HepG2 (cell line): Measurements from ENCODE around the gene GMEB1. TPM values are rescaled to one million over a fixed set of nuclear protein-coding genes. Genes with fewer than 3 reads are reported as not detected.

Experiments used
- ATAC-seq: fragments of 200-7000 bp; cut with Tn5 transposase; 3 replicates; pipeline ENCODE4 v1.9.1; 2020; ENCODE audit warnings: mild to moderate bottlenecking, moderate library complexity
- BruUV-seq: library from RNA; stranded (reverse); fragments of 400-500 nt; replicated peaks from 2 replicates; lab custom pipeline; 2021; lab: Mats Ljungman, UMichigan
- CTCF ChIA-PET: fragments of 300-600 bp; formaldehyde crosslinking; extraction: SDS; loops from one replicate; lab custom pipeline; 2021; ENCODE audit warnings: low total read pairs, inconsistent platforms, low intra/inter-chr PET ratio; lab: Yijun Ruan, JAX
- POLR2A ChIA-PET: fragments of 350-600 bp; sonication (Branson Sonifier 250); formaldehyde crosslinking; loops from one replicate; lab custom pipeline; 2020; ENCODE audit warnings: antibody characterized with exemption, inconsistent platforms; lab: Yijun Ruan, JAX
- DNase-seq: peaks from one replicate; pipeline ENCODE4 v3.0.0-alpha.2; 2015; ENCODE audit warnings: low spot score
- FAIRE-seq: peaks from 3 replicates; lab custom pipeline; 2011; peaks lifted over from hg19 to GRCh38; lab: Jason Lieb, UNC
- H2AFZ ChIP-seq: one replicate; pipeline ENCODE4 v1.6.1; 2011; ENCODE audit warnings: low read length, inconsistent platforms
- H3K27ac ChIP-seq: fragments of 300-600 bp; 3 replicates; pipeline ENCODE4 v1.8.0; 2011; ENCODE audit warnings: mixed run types, mild to moderate bottlenecking, mixed read lengths, low read length, inconsistent platforms; ENCODE audit not compliant: insufficient read depth; ENCODE audit errors: extremely low read length
- H3K27me3 ChIP-seq, 2 experiments: fragments of 200-600 bp in 1 of 2; 2 replicates in 1 of 2; 3 replicates in 1 of 2; pipeline versions ENCODE4 v1.6.0 to v1.8.0; 2011; ENCODE audit warnings: low read length in 2 of 2, mild to moderate bottlenecking in 2 of 2, moderate library complexity in 2 of 2, inconsistent platforms in 1 of 2; ENCODE audit not compliant: insufficient read depth in 2 of 2, control insufficient read depth in 1 of 2
- H3K36me3 ChIP-seq, 2 experiments: fragments of 200-600 bp in 1 of 2; replicated peaks in 1 of 2; 2 replicates in 1 of 2; 3 replicates in 1 of 2; pipeline versions ENCODE4 v1.5.1 to v1.8.0; 2011; ENCODE audit warnings: low read length in 2 of 2, inconsistent platforms in 1 of 2; ENCODE audit not compliant: insufficient read depth in 2 of 2, control insufficient read depth in 1 of 2
- H3K4me1 ChIP-seq: 2 replicates; pipeline ENCODE4 v1.5.1; 2012; ENCODE audit warnings: low read length, inconsistent platforms; ENCODE audit not compliant: insufficient read depth
- H3K4me2 ChIP-seq: 2 replicates; pipeline ENCODE4 v1.6.0; 2011; ENCODE audit warnings: low read depth, low read length, inconsistent platforms
- H3K4me3 ChIP-seq, 3 experiments: fragments of 200-600 bp in 1 of 3; sonication (generic), shearing (Covaris generic) in 1 of 3; replicated peaks in 1 of 3; 2 replicates each; pipeline ENCODE4 v1.5.1; 2011 to 2016; ENCODE audit warnings: low read length in 3 of 3, inconsistent platforms in 2 of 3, low read depth in 2 of 3, mild to moderate bottlenecking in 2 of 3, control low read depth in 1 of 3, mixed read lengths in 1 of 3; ENCODE audit not compliant: insufficient read depth in 1 of 3
- H3K79me2 ChIP-seq: one replicate; pipeline ENCODE4 v1.6.1; 2011; ENCODE audit warnings: low read length, inconsistent platforms; ENCODE audit not compliant: insufficient read depth
- H3K9ac ChIP-seq: 2 replicates; pipeline ENCODE4 v1.6.0; 2011; ENCODE audit warnings: mild to moderate bottlenecking, low read depth, low read length, inconsistent platforms; ENCODE audit not compliant: insufficient read depth
- H3K9me3 ChIP-seq: 2 replicates; pipeline ENCODE4 v1.5.1; 2012; ENCODE audit warnings: mild to moderate bottlenecking, low read length
- H4K20me1 ChIP-seq: 2 replicates; pipeline ENCODE4 v1.6.0; 2011; ENCODE audit warnings: inconsistent platforms, mild to moderate bottlenecking, low read length, moderate library complexity; ENCODE audit not compliant: insufficient read depth
- ASH2L ChIP-seq: fragments of 300-600, 200-600 bp; sonication (generic); IDR thresholded peaks from 2 replicates; pipeline ENCODE4 v1.7.0; 2017; ENCODE audit warnings: low read depth, mild to moderate bottlenecking, moderate library complexity, mixed read lengths, low read length; ENCODE audit not compliant: insufficient read length
- IRX3 ChIP-seq: sonication (generic); formaldehyde crosslinking; IDR thresholded peaks from 2 replicates; pipeline ENCODE4 v1.8.1; 2023; ENCODE audit warnings: mild to moderate bottlenecking, low read depth, missing genetic modification reagents, borderline replicate concordance
- KDM6A ChIP-seq: IDR thresholded peaks from 2 replicates; pipeline ENCODE4 v1.6.1; 2016; ENCODE audit warnings: low read depth
- SATB2 ChIP-seq: sonication (generic); formaldehyde crosslinking; IDR thresholded peaks from 2 replicates; pipeline ENCODE4 v1.5.0; 2020; ENCODE audit warnings: missing genetic modification reagents
- TAF15 ChIP-seq: fragments of 200-400 bp; formaldehyde crosslinking; IDR thresholded peaks from one replicate; pipeline ENCODE4 v1.6.1; 2018; ENCODE audit warnings: mild to moderate bottlenecking, low read depth, low read length; ENCODE audit not compliant: poor library complexity, severe bottlenecking
- TERF1 ChIP-seq: sonication (generic); formaldehyde crosslinking; IDR thresholded peaks from 2 replicates; pipeline ENCODE4 v1.8.0; 2022; ENCODE audit warnings: mild to moderate bottlenecking, missing genetic modification reagents, moderate library complexity
- ZFP36L1 ChIP-seq: sonication (generic); formaldehyde crosslinking; IDR thresholded peaks from 2 replicates; pipeline ENCODE4 v1.8.0; 2022; ENCODE audit warnings: mild to moderate bottlenecking, missing genetic modification reagents, moderate library complexity
- ZNF180 ChIP-seq: sonication (generic); formaldehyde crosslinking; IDR thresholded peaks from 2 replicates; pipeline ENCODE4 v1.4.0; 2020; ENCODE audit warnings: low read depth, missing genetic modification reagents, borderline replicate concordance
- ZNF549 ChIP-seq: sonication (generic); formaldehyde crosslinking; IDR thresholded peaks from 2 replicates; pipeline ENCODE4 v1.5.0; 2020; ENCODE audit warnings: missing genetic modification reagents
- ZNF790 ChIP-seq: sonication (generic); formaldehyde crosslinking; IDR thresholded peaks from 2 replicates; pipeline ENCODE4 v1.8.0; 2022; ENCODE audit warnings: missing genetic modification reagents, mild to moderate bottlenecking, borderline replicate concordance
- ZNF850 ChIP-seq: sonication (generic); formaldehyde crosslinking; conservative IDR thresholded peaks from 2 replicates; pipeline ENCODE4 v1.9.0; 2021; ENCODE audit warnings: mild to moderate bottlenecking, missing genetic modification reagents
- ZSCAN12 ChIP-seq: sonication (generic); formaldehyde crosslinking; IDR thresholded peaks from 2 replicates; pipeline ENCODE4 v1.9.0; 2021; ENCODE audit warnings: mild to moderate bottlenecking, missing genetic modification reagents
- WGBS: methylation state at CpG from one replicate; pipeline ENCODE4 v1.1.6; 2017; ENCODE audit warnings: low lambda C conversion rate; 5-methylcytosine and 5-hydroxymethylcytosine counted together
- in situ Hi-C: cut with HindIII; loops from 2 replicates; pipeline ENCODE4 v1.10.0; 2017; ENCODE audit warnings: low pct_unique_long_range_greater_than_20kb; ENCODE audit not compliant: extremely low pct_ligation_motif_present
- intact Hi-C: fragments of 100-400 bp; cut with micrococcal nuclease; formaldehyde crosslinking; loops from one replicate; pipeline ENCODE4 v1.10.0; 2022; ENCODE audit not compliant: unreplicated experiment
- polyA plus RNA-seq, 8 experiments: library from polyadenylated mRNA; depleted of rRNA in 3 of 8; stranded (reverse) in 7 of 8; unstranded in 1 of 8; fragments of >200 nt; fragmentation: Illumina TruSeq in 4 of 8; extraction: Trizol in 4 of 8; gene quantifications; 2 replicates each; pipeline versions ENCODE4 v1.2.1 to v1.2.3, GENCODE V29; 2011 to 2016; ENCODE audit warnings: low read depth in 4 of 8, missing spikeins in 1 of 8, mixed read lengths in 1 of 8; ENCODE audit not compliant: insufficient read depth in 1 of 8
- total RNA-seq, 5 experiments: library from RNA; depleted of rRNA; stranded (reverse); fragments of >200 nt; fragmentation: Illumina TruSeq; extraction: Trizol; gene quantifications; 2 replicates each; pipeline ENCODE4 v1.2.3, GENCODE V29; 2016; ENCODE audit warnings: low read depth in 1 of 5

GMEB1 gene
- total and polyA plus RNA-seq, 2 of the 13 experiments (the other 11 are each of a cell fraction or from before 2014, with no cell fraction given): 3.0 to 6.0 TPM

- no peak for TF ChIP-seq ZSCAN12 (CRISPR knock-in tag)
- TF ChIP-seq ZNF549 (CRISPR knock-in tag): no peak
- TF ChIP-seq IRX3: no peak
- no peak for TF ChIP-seq KDM6A (CRISPR knock-in tag)
- no peak for TF ChIP-seq SATB2
- no peak for TF ChIP-seq ZNF790 (CRISPR knock-in tag)
- no peak for TF ChIP-seq ZNF180
- TF ChIP-seq TERF1 (CRISPR knock-in tag): no peak
- TF ChIP-seq ASH2L: no peak
- no peak for TF ChIP-seq ZFP36L1
- no peak for TF ChIP-seq TAF15
- TF ChIP-seq ZNF850: no peak
- H3K9ac ChIP-seq: no peak overlapping the region
- H2AFZ ChIP-seq: no peak overlapping the region
- no peaks in the 10 kb centered on the region for H3K9me3 ChIP-seq
- POLR2A ChIA-PET: interaction anchor here (1.5 kb wide), 1 partner anchor 15 kb away, joined by 4 read pairs; the partner anchor contains the start of gene RNU11
- DNase-seq: no peak
- H3K4me1 ChIP-seq: peaks cover 23% of the 10 kb centered on the region; the same call in 1 of the 2 replicates
- no peak for FAIRE-seq
- CTCF ChIA-PET: no interaction called here
- no peak for ATAC-seq
- 0 out of 2 replicates have a peak overlapping the region, but pooled peaks have one; percentile 45 for H3K4me2 ChIP-seq
- no peak overlapping the region for H3K4me3 ChIP-seq
- peaks cover 0 to 4% of the 10 kb centered on the region in 2 experiments; a peak in 2 of 5 replicates for H3K27me3 ChIP-seq
- no peaks in the 10 kb centered on the region for H4K20me1 ChIP-seq
- intact Hi-C loops (no loop called here), in situ Hi-C loops (no loop called here)
- H3K27ac ChIP-seq: no peak overlapping the region
- no TSS peak for BruUV-seq
- H3K36me3 ChIP-seq: no peaks in the 10 kb centered on the region
- no peaks in the 10 kb centered on the region for H3K79me2 ChIP-seq
- WGBS: 39% methylated on average over 7 of the region's 7 CpGs
Measured at GRCh38 chr1:28663871-28664470, 4.6 kb upstream of the GMEB1 start.
